GM18951 (cell line): ENCODE measurements around the gene SLC37A1.

Experiments
- POLR2A ChIP-seq: IDR thresholded peaks from 4 replicates; pipeline ENCODE4 v1.6.1; 2011; ENCODE audit warnings: mild to moderate bottlenecking; ENCODE audit not compliant: insufficient read length, insufficient read depth; ENCODE audit errors: extremely low read depth
- in situ Hi-C: fragments of 300-500 bp; cut with MboI; formaldehyde crosslinking; loops from one replicate; pipeline ENCODE4 v1.12.0; 2022; ENCODE audit warnings: low sequenced_read_pairs, mixed read lengths, inconsistent platforms; ENCODE audit not compliant: unreplicated experiment

The SLC37A1 gene

DNA sequence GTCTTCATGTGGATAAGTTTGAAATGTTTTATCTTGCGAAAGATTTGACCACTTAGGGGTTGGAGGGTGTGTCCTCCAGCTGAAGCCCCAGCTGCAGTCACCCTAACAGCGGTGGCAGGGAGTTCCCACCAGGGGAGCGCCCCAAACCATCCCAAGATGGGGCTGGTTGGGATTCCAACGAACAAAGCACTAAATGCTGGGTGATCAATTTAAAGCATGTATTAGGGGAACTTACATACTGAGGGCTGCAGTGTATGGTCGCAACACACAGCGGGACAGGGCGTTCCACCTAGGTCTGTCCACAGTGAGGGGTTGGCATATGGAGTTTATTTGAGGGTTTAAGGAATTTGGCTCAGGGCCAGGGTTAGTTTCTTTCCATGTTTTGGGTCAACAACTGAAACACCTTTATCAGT is 26.3 kb downstream of the SLC37A1 start:
- in situ Hi-C loops, result loop anchor here (10.0 kb wide), 2 partner anchors 75 to 225 kb away; partner anchors contain the start of gene TFF3
- no peak for TF ChIP-seq POLR2A

DNA sequence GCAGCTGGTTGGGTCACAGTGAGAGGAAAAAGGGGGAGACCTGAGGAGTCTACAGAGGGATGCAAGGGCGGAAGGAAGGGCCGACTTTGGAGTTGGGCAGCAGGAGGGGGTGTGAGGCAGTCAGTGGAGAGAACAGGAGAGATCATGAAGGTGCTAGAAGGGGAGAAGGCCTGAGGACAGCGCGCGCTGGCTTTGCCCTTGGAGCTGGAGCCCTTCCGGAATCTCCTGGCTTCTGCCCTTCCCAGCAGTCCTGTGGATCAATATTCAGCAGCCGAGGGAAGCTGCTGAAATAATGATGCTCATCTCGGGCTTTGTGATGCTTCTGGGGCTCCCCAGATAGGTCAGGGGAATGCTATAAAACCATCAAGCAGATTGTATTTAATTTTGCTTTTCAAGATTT is 26.7 kb downstream of the SLC37A1 start:
- no peak for TF ChIP-seq POLR2A
- in situ Hi-C loops, result no loop called here

- in situ Hi-C loops, result no loop called here
- no peak for TF ChIP-seq POLR2A
These were observed 27.5 kb downstream of the SLC37A1 start for GRCh38 chr21:42541174-42541573.

DNA sequence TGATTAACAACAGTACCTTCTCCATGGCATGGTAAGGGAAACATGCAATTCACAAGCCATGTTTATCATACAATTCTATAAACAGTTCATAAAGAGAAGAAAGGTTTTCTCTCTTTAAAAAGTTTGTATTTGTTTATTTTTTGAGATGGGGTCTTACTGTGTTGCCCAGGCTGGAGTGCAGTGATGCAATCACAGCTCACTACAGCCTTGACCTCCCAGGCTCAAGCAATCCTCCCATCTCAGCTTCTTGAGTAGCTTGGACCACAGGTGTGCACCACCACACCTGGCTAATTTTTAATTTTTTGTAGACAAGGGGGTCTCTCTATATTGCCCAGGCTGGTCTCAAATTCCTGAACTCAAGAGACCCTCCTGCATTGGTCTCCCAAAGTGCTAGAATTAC is 28.0 kb downstream of the SLC37A1 start:
- TF ChIP-seq POLR2A, result no peak
- in situ Hi-C loops, result no loop called here

DNA sequence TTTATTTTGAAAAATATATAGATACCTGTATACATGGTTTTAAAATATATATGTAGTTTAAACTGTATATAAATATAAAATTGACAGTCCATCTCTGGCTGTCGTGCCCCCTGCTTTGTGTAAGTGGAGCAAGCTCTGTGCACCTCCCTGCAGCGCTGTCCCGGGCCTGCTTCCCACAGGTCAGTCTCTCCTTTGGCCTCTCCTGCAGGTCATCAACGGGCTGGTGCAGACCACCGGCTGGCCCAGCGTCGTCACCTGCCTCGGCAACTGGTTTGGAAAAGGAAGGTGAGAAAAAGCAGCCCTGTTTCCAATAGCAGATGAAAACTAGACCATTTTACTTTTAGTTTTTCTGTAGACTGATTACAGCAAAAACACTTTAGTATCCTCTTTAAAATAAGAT is 28.5 kb downstream of the SLC37A1 start:
- in situ Hi-C loops, result no loop called here

GRCh38 chr21:42542596-42542995 is 28.9 kb downstream of the SLC37A1 start:
- in situ Hi-C loops, result no loop called here
- TF ChIP-seq POLR2A, result no peak

More for the DNA sequence above, 28.5 kb downstream of the SLC37A1 start:
- no peak for TF ChIP-seq POLR2A

GRCh38 chr21:42543106-42543847 is 29.6 kb downstream of the SLC37A1 start:
- TF ChIP-seq POLR2A, result no peak
- in situ Hi-C loops, result no loop called here

- TF ChIP-seq POLR2A, result no peak
- in situ Hi-C loops, result no loop called here
These were observed 30.9 kb downstream of the SLC37A1 start for GRCh38 chr21:42544544-42544943.

DNA sequence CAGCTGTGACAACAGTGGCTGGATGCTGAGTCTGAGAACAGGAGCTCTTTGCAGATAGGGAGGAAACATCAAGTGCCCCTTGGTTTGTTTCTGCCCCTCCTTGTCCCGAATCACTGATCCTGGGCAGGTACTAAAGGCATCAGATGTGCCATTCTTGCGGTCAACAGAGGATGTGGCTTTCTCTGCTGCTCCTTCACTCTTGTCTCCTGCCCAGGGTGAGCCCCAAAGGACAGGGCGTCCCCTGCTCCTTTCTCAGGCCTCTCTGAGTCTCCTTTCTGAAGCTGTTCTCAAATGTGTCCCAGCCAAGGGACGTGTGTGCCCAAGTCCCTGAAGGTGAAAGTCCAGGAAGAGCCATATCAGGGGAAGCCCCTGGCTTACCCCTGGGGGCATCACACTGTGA is 31.7 kb downstream of the SLC37A1 start:
- no peak for TF ChIP-seq POLR2A
- in situ Hi-C loops, result no loop called here

DNA sequence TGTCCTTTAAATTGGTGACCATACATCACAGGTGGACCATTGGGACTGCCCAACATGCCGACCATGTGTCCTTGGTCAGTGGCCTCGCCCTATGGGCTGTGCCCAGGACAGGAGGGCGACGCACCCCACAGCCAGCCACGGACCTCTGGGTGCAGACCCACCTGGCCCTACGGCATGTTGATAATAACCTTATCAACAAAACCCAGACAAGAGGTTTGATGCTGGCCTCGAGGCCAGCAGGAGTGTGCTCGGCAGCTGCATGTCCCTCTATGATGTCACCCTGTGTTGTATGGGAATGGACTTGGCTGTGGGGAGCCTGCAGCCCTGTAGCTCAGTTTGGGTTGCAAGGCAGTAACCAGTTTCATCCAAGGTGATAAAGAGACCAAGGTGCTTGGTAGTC is 32.1 kb downstream of the SLC37A1 start:
- in situ Hi-C loops, result no loop called here
- TF ChIP-seq POLR2A, result no peak

DNA sequence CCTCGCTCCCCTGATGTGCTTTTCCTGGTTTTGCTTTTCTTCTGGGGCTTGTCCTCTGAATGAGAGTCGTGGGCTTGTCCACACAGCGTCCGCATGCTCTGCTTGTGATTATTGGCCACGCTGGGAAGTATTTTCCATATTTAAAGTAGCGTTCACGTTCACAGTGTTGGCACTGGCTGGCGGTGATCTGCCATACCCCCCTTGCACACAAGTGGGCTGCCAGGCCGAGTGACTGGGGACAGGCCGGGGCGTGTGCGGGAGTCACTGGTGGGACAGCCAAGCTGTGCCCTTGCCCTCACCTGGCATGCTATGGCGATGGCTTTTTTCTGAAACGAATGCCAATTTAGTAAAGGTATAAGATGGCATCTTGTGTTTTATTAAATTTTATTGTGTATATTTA is 32.8 kb downstream of the SLC37A1 start:
- in situ Hi-C loops, result no loop called here
- no peak for TF ChIP-seq POLR2A

DNA sequence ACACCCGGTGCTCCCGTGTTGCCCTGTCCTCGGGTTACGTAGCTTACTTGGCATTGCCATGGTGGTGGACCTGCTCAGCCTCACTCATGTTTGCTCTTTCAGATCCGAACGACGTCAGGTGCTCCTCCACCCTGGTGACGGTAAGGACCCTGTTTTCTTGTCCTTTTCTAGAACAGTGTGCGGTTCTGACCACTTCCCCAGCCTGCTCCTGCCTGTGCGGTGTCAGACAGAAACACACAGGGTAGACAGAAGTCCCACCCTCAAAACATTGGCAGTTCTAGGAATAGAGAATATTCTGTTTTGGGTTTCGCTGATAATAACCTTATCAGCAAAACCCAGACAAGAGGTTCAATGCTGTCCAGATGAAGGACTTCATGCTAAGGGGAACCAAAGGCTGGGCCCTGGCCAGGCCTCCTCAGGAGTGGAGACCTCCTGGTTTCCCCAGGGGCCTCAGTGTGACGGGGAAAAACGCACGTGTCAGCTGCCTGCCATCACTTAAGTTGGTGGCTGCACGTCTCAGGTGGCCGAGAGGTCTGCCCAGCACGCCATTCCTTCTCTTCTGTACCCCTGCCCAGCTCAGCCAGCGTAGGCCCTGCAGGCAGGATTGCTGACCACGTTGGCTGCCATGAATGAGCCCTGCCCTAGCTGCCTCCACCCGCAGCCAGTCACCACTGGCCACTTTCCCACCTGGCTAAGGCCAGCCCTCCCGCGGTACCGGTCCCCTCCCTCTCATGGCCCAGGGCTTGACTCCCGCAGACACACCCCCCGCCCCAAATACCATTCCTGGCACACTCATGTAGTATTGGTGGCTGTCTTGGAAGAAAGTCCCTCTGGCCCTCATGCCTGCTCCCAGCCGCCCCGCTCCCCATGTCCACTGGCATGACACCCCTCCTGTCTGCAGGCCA is 33.6 kb downstream of the SLC37A1 start:
- no peak for TF ChIP-seq POLR2A
- in situ Hi-C loops, result no loop called here

DNA sequence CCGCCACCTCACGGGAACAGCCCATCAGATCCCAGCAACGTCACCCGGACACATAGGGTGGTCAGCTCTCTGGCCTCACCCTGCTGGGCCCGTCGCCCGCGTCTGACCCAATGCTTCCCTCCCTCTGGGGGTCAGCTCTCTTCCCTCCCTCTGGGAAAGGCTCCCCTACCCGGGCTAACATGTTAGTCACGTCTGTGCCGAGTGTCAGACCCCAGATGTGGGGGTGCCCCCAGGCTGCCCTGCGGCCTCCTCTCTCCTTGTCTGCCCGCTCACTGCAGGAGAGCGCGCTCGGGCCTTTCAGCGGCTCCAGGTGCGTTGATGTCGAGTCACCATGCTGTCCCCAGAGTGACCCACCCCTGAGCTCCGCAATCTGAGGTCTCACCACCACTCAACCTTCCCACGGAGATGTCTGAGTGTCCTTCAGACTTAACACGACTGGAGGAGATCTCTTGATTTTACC is 34.3 kb downstream of the SLC37A1 start:
- no peak for TF ChIP-seq POLR2A
- in situ Hi-C loops, result no loop called here
